Activated CD8-positive, alpha-beta T cell treated with anti-CD3 and anti-CD28 coated beads for 36 hours (primary cell): ENCODE measurements around the gene TPSD1. TPM values are rescaled to one million over a fixed set of nuclear protein-coding genes. Genes with fewer than 3 reads are reported as not detected.
A peak's percentile ranks its signal among the peaks of the same experiment; 100 is the strongest.
"Not testable (repeated sequence)": the region's sequence is repeated elsewhere in the genome, so short reads cannot be mapped to it uniquely, and the experiment has no call there.

ENCODE experiments used
- ATAC-seq: fragments of 200-7000 bp; cut with Tn5 transposase; one replicate; pipeline ENCODE4 v1.10.0; 2021; ENCODE audit warnings: mild to moderate bottlenecking, moderate library complexity
- CTCF ChIA-PET: fragments of 350-600 bp; sonication (Branson Sonifier 250); formaldehyde crosslinking; loops from one replicate; lab custom pipeline; 2021; ENCODE audit warnings: antibody characterized with exemption; lab: Charles Lee
- POLR2A ChIA-PET: fragments of 350-600 bp; sonication (Branson Sonifier 250); formaldehyde crosslinking; loops from one replicate; lab custom pipeline; 2021; ENCODE audit warnings: antibody characterized with exemption; lab: Charles Lee
- DNase-seq: peaks from one replicate; pipeline ENCODE4 v3.0.0-alpha.2; 2020
- H3K27ac Mint-ChIP-seq: one replicate; pipeline ENCODE4 v1.8.0; 2021; ENCODE audit warnings: mild to moderate bottlenecking, mixed read lengths
- H3K27me3 Mint-ChIP-seq: one replicate; pipeline ENCODE4 v1.8.0; 2021; ENCODE audit warnings: mixed read lengths
- H3K36me3 Mint-ChIP-seq: one replicate; pipeline ENCODE4 v1.8.0; 2021; ENCODE audit warnings: low read depth, mixed read lengths
- H3K4me1 Mint-ChIP-seq: one replicate; pipeline ENCODE4 v1.8.0; 2021; ENCODE audit warnings: low read depth, mixed read lengths
- H3K4me3 Mint-ChIP-seq: one replicate; pipeline ENCODE4 v1.8.0; 2021; ENCODE audit warnings: mild to moderate bottlenecking, moderate library complexity, mixed read lengths
- H3K9me3 Mint-ChIP-seq: one replicate; pipeline ENCODE4 v1.8.0; 2021; ENCODE audit warnings: mixed read lengths
- intact Hi-C: fragments of 100-400 bp; cut with micrococcal nuclease; formaldehyde crosslinking; loops from one replicate; pipeline ENCODE4 v1.10.0; 2022
- total RNA-seq, 2 experiments: library from RNA; stranded (reverse); gene quantifications; one replicate each; pipeline ENCODE4 v1.2.3, GENCODE V29; 2021
- TF ChIP-seq, protein P1 (sequence below): fragments of 200-600 bp; IDR thresholded peaks from one replicate; pipeline ENCODE4 v1.8.0; 2022; ENCODE audit warnings: antibody characterized with exemption, mild to moderate bottlenecking

TPSD1 gene
- total RNA-seq, 2 experiments from 2014 or later: not detected

DNA sequence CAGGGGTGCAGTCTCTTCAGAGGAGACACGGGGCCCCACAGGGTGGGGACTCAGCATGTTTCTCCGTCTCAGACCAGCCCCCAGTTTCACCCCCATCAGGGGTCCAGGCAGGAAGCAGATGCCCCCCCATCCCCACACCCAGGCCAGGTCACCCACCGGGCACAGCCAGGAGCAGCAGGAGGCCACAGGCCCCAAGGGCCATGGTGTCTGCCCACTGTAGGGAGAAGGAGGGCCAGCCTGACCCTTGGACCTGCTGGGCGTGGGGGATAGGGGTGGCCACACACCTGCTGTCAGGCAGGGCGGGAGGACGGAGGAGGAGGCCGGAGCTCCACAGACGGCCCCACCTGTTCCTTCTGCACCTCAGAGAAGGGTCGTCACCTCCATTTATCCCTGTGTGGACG is 30.8 kb upstream of the TPSD1 start, which contains the start of gene TPSG1:
TPSG1 (minus strand) TSS at position 218 of the 401 bp plus-strand sequence; CDS start at position 202, 16 bp downstream.
- CTCF ChIA-PET: no interaction called here
- intact Hi-C loops: no loop called here
- Mint-ChIP-seq H3K27ac (no peak within 1 kb of the TSS), H3K4me1 (no peaks in the 10 kb centered on the region), H3K4me3 (no peak within 1 kb of the TSS), H3K27me3 (no peaks in the 10 kb centered on the region), H3K36me3 (no peaks in the 10 kb centered on the region), H3K9me3 (no peaks in the 10 kb centered on the region)
- POLR2A ChIA-PET: interaction anchor here (1.0 kb wide), 1 partner anchor 190 kb away, joined by 3 read pairs; no protein-coding TSS in a partner anchor
- TF ChIP-seq, protein P1, sequence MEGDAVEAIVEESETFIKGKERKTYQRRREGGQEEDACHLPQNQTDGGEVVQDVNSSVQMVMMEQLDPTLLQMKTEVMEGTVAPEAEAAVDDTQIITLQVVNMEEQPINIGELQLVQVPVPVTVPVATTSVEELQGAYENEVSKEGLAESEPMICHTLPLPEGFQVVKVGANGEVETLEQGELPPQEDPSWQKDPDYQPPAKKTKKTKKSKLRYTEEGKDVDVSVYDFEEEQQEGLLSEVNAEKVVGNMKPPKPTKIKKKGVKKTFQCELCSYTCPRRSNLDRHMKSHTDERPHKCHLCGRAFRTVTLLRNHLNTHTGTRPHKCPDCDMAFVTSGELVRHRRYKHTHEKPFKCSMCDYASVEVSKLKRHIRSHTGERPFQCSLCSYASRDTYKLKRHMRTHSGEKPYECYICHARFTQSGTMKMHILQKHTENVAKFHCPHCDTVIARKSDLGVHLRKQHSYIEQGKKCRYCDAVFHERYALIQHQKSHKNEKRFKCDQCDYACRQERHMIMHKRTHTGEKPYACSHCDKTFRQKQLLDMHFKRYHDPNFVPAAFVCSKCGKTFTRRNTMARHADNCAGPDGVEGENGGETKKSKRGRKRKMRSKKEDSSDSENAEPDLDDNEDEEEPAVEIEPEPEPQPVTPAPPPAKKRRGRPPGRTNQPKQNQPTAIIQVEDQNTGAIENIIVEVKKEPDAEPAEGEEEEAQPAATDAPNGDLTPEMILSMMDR: no peak
- ATAC-seq (no peak), DNase-seq (no peak)

DNA sequence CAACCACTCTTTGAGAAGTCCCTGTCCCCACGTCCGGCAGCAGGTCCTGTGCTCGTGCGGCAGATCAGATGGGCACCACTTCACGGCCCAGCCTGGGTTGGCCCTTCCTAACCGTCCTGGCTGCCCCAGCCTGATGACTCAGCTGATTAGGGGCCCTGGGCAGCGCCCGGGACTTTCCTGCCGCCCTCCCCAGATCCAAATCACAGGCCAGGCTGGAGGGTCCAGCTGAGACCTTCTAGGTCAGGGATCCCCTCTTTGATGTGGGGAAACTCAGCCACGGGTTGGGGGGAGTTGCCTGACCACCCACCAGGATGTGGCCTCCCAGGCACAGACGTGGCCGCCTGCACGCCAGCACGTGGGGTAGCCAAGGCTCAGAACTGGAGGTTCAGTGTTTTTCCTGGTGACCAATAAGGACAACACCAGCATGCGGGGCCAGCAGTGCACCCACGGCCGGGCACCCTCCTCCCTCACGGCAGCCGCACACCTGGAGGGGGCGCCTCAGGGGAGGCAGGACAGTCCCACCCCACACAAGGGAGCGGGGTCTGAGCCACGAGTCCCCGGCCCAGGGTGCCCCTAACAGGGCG is 30.0 kb upstream of the TPSD1 start:
- H3K4me1 Mint-ChIP-seq, intact Hi-C loops, H3K9me3 Mint-ChIP-seq, POLR2A ChIA-PET, H3K27ac Mint-ChIP-seq, CTCF ChIA-PET, H3K36me3 Mint-ChIP-seq, H3K27me3 Mint-ChIP-seq, DNase-seq, ATAC-seq, H3K4me3 Mint-ChIP-seq: not testable (repeated sequence)

DNA sequence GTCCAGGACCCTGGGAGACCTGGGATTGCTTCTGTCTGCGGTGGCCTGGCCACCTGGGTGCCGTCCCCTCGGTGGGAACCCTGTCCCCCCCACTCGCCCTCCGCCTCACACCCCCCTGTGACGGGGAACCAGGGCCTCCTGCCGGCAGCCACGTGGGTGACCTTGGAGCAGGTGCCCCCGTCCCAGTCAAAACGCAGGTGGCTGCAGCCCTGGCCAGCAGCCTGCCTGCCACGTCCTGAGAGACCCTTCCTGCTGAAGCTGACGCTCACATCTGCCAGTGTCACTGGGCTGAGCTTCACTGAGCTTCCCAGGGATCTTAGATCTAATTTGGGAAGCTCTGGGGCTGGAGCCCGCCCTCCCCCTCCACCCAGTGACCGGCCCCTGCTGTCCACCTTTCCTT is 29.2 kb upstream of the TPSD1 start:
- CTCF ChIA-PET, intact Hi-C loops, H3K4me3 Mint-ChIP-seq, ATAC-seq, H3K36me3 Mint-ChIP-seq, H3K27me3 Mint-ChIP-seq, H3K4me1 Mint-ChIP-seq, H3K9me3 Mint-ChIP-seq, DNase-seq, H3K27ac Mint-ChIP-seq, POLR2A ChIA-PET: not testable (repeated sequence)

DNA sequence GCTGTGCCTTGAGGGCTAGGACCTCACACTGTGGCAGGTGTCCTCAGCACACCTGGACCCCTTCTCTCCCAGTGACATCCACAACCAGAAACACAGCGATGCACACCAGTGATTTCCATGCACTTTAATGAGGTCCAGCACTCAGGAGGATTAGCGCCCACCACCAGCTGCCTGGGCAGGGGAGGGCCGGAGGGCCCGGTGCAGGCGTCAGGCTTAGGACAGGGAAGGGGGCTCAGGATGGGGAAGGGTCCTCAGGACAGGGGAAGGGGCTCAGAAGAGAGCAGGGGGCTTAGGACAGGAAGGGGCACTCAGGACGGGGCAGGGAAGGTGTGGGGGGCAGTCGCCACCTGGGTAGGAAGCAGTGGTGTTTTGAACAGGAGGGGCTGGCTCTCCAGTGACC is 27.6 kb upstream of the TPSD1 start:
- H3K27ac Mint-ChIP-seq, POLR2A ChIA-PET: not testable (repeated sequence)

DNA sequence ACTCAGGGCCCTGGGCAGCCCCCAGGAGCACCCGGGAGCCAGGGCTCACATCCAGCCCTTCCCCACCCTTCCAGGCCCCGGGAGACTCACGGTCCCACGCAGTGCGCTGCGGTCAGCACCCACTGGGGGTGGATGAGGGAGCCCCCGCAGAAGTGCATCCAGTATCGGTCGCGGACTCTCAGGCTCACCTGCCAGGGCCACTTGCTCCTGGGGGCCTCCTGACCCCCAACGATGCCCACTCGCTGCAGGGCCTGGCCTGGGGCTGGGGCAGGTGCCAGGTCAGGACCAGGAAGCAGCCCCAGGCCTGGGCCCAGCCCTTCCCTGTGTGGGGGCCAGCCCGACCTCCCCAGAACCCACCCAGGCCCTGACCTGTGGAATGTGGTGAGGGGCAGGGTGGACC is 26.4 kb upstream of the TPSD1 start:
- H3K27me3 Mint-ChIP-seq, ATAC-seq, H3K36me3 Mint-ChIP-seq, H3K27ac Mint-ChIP-seq, H3K4me1 Mint-ChIP-seq, POLR2A ChIA-PET, H3K9me3 Mint-ChIP-seq, CTCF ChIA-PET, DNase-seq, intact Hi-C loops, H3K4me3 Mint-ChIP-seq: not testable (repeated sequence)

More for the DNA sequence above, 27.6 kb upstream of the TPSD1 start:
- ATAC-seq, DNase-seq, CTCF ChIA-PET, H3K4me3 Mint-ChIP-seq, H3K36me3 Mint-ChIP-seq, intact Hi-C loops, H3K4me1 Mint-ChIP-seq, H3K9me3 Mint-ChIP-seq, H3K27me3 Mint-ChIP-seq: not testable (repeated sequence)

DNA sequence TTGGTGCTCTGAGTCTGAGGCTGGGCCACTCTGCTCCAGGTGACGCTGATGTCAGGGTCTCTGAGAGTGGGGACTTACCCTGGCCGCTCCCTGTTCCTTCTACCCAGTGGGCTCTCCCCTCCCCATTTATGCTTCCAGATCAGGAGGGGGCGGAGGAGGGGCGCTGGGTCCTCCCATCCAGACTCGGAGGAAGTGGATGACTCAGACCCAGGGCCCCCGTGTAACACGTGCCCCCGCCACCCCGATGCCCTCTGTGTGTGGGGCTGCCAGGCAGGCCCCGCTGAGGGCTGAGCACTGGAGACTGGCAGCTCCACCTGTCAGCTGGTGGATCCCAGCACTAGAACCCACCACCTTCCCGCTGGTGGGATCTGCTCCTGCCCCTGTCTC is 25.8 kb upstream of the TPSD1 start, which contains the start of gene TPSB2:
TPSB2 (minus strand) TSS at position 101 of the 387 bp plus-strand sequence. CDS start 233 bp downstream, outside the sequence.
- H3K9me3 Mint-ChIP-seq, H3K27ac Mint-ChIP-seq, intact Hi-C loops, POLR2A ChIA-PET, H3K4me1 Mint-ChIP-seq, H3K36me3 Mint-ChIP-seq, ATAC-seq, DNase-seq, CTCF ChIA-PET, H3K4me3 Mint-ChIP-seq, H3K27me3 Mint-ChIP-seq: not testable (repeated sequence)

DNA sequence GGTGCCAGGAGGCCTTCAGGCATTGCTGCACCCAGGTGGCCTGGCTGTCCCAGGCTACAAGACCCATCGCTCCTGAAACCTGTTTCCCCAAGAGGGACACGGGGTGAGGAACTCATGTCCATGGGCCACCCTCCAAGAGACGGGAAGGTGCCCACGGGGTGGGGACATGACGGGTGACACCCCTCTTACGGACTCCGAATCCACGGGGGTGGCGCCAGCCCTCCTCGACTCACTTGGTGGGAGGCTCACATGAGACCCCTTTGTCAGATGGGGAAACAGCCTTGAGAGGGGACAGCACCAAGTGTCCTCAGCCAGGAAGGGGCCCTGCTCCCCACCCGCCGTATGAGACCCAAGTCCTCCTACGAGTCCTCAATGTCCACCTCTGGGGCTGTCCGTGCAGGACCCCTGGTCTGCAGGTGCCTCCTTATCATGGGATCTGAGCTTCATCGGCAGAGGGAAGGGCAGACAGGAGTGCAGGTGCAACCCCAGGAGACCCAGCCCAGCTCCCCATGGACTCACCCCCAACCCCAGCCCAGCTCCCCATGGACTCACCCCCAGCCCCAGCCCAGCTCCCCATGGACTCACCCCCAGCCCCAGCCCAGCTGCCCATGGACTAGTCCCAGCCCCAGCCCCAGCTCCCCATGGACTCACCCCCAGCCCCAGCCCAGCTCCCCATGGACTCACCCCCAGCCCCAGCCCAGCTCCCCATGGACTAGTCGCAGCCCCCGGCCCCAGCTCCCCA is 25.2 kb upstream of the TPSD1 start:
- DNase-seq, H3K27me3 Mint-ChIP-seq, POLR2A ChIA-PET, H3K4me3 Mint-ChIP-seq, H3K36me3 Mint-ChIP-seq, intact Hi-C loops, H3K9me3 Mint-ChIP-seq, H3K4me1 Mint-ChIP-seq, ATAC-seq, H3K27ac Mint-ChIP-seq, CTCF ChIA-PET: not testable (repeated sequence)

DNA sequence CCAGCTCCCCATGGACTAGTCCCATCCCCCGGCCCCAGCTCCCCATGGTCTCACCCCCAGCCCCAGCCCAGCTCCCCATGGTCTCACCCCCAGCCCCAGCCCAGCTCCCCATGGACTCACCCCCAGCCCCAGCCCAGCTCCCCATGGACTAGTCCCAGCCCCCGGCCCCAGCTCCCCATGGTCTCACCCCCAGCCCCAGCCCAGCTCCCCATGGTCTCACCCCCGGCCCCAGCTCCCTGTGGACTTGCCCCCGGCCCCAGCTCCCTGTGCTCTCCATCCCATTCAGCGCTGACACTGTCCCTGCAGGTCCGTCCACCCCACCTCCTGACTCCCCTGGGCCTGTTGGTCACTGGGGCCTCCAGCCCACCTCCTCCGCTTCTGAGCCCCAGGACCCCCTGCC is 24.6 kb upstream of the TPSD1 start:
- H3K27me3 Mint-ChIP-seq, H3K9me3 Mint-ChIP-seq, CTCF ChIA-PET, H3K4me1 Mint-ChIP-seq, H3K36me3 Mint-ChIP-seq, H3K4me3 Mint-ChIP-seq, POLR2A ChIA-PET, DNase-seq, ATAC-seq, H3K27ac Mint-ChIP-seq, intact Hi-C loops: not testable (repeated sequence)

DNA sequence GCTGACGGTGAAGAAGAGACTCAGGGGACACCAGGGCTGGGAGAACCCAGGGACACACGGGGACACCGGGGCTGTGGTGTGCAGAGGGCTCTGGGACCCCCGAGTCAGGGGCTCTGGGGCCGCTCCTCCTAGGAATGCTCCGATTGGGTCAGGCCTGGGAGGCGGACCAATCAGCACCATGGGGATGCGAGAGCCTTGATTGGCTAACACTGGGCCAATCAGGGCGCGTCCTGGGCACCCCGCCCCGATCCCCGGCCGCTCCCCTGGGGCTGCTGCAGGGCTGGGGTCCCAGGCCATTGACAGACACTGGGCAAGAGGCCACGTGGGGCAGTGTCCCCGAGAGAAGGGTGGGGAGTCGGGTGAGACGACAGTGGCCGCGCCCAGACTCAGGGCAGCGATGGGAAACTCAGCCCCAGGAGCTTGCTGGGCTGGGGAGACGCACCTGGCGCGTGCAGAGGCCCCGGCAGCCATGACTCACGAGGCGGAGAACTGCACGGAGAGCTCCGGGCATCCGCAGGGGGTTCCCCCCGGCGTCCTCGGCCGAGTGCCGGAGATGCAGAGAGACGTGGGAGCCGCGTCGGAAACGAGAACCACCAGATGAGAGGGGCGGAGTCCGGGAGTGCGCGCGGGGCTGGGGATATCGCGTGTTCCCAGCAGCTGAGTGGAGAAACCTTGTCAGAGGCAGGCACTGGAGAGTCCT is 23.7 kb upstream of the TPSD1 start:
- H3K27me3 Mint-ChIP-seq, DNase-seq, H3K9me3 Mint-ChIP-seq, H3K36me3 Mint-ChIP-seq, intact Hi-C loops, H3K4me3 Mint-ChIP-seq, CTCF ChIA-PET, H3K4me1 Mint-ChIP-seq, H3K27ac Mint-ChIP-seq, POLR2A ChIA-PET: not testable (repeated sequence)
- ATAC-seq: peak; percentile 37

DNA sequence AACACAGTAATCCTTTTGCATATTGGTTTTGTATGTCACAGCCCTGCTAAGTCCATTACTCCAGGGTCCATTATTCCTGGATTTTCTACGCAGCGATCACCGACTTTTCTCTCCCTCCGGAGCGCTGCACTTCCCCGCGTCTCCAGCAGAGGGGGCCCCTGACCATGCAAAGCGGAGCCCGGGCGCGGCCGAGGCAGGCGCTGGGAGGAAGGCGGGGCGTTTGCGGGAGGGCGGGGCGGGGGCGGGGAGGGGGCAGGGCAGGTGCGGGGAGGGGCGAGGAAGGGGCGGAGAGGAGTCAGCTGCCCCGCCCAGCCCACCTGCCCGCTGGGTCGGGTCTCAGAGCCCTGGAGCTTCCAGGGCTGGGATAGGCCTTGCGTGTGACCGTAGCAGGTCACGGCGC is 19.2 kb upstream of the TPSD1 start:
- H3K27me3 Mint-ChIP-seq, H3K4me1 Mint-ChIP-seq, DNase-seq, H3K4me3 Mint-ChIP-seq, H3K27ac Mint-ChIP-seq, CTCF ChIA-PET, intact Hi-C loops, H3K36me3 Mint-ChIP-seq, POLR2A ChIA-PET, H3K9me3 Mint-ChIP-seq: not testable (repeated sequence)
- ATAC-seq: peak; percentile 97
